GM23338 (cell line): ENCODE measurements around the gene KRAS. TPM values are rescaled to one million over a fixed set of nuclear protein-coding genes. Genes with fewer than 3 reads are reported as not detected.

Experiments
- ATAC-seq: fragments of 200-7000 bp; cut with Tn5 transposase; 3 replicates; pipeline ENCODE4 v1.9.1; 2020
- DNase-seq: peaks from one replicate; pipeline ENCODE4 v3.0.0-alpha.2; 2015; ENCODE audit warnings: low spot score
- H2AFZ ChIP-seq: fragments of 200-600 bp; sonication (generic); 2 replicates; pipeline ENCODE4 v1.8.0; 2016; ENCODE audit warnings: antibody characterized with exemption, mild to moderate bottlenecking, moderate library complexity
- H3F3A ChIP-seq: fragments of 200-600 bp; sonication (generic); replicated peaks from 2 replicates; pipeline ENCODE4 v1.8.0; 2017; ENCODE audit warnings: antibody characterized with exemption, mixed run types, low read depth
- H3K27ac ChIP-seq: fragments of 200-600 bp; sonication (generic); 2 replicates; pipeline ENCODE4 v1.6.1; 2016; ENCODE audit warnings: low read depth
- H3K27me3 ChIP-seq: fragments of 200-600 bp; sonication (generic); 2 replicates; pipeline ENCODE4 v1.8.0; 2016; ENCODE audit warnings: mild to moderate bottlenecking, mixed run types, moderate library complexity; ENCODE audit not compliant: insufficient read depth
- H3K36me3 ChIP-seq: fragments of 200-600 bp; sonication (generic); 2 replicates; pipeline ENCODE4 v1.8.0; 2016; ENCODE audit warnings: mild to moderate bottlenecking; ENCODE audit not compliant: insufficient read depth
- H3K4me1 ChIP-seq: fragments of 200-600 bp; sonication (generic); 2 replicates; pipeline ENCODE4 v1.8.0; 2016; ENCODE audit warnings: mild to moderate bottlenecking, moderate library complexity; ENCODE audit not compliant: insufficient read depth
- H3K4me2 ChIP-seq: fragments of 200-600 bp; sonication (generic); 2 replicates; pipeline ENCODE4 v1.7.1; 2017; ENCODE audit warnings: mixed run types
- H3K4me3 ChIP-seq: fragments of 200-600 bp; sonication (generic); 2 replicates; pipeline ENCODE4 v1.6.1; 2016; ENCODE audit warnings: mixed run types
- H3K79me2 ChIP-seq: fragments of 200-600 bp; sonication (generic); replicated peaks from 2 replicates; pipeline ENCODE4 v1.8.0; 2017; ENCODE audit warnings: mild to moderate bottlenecking; ENCODE audit not compliant: insufficient read depth
- H3K9me2 ChIP-seq: fragments of 200-600 bp; sonication (generic); 2 replicates; pipeline ENCODE4 v1.8.0; 2017; ENCODE audit not compliant: insufficient read depth
- H4K20me1 ChIP-seq: fragments of 200-600 bp; sonication (generic); replicated peaks from 2 replicates; pipeline ENCODE4 v1.8.0; 2017; ENCODE audit warnings: mild to moderate bottlenecking; ENCODE audit not compliant: insufficient read depth
- H3K27ac Mint-ChIP-seq: 2 replicates; pipeline ENCODE4 v1.8.0; 2020; ENCODE audit warnings: inconsistent platforms, mild to moderate bottlenecking, moderate library complexity, mixed read lengths
- H3K27me3 Mint-ChIP-seq: 3 replicates; pipeline ENCODE4 v1.8.0; 2022; ENCODE audit warnings: low read depth, mild to moderate bottlenecking, moderate library complexity, mixed read lengths, inconsistent platforms; ENCODE audit not compliant: insufficient read depth, poor library complexity
- H3K36me3 Mint-ChIP-seq: 3 replicates; pipeline ENCODE4 v1.8.0; 2021; ENCODE audit warnings: low read depth, mild to moderate bottlenecking, inconsistent platforms, moderate library complexity, mixed read lengths
- H3K4me1 Mint-ChIP-seq: 3 replicates; pipeline ENCODE4 v1.8.0; 2020; ENCODE audit warnings: mild to moderate bottlenecking, inconsistent platforms, mixed read lengths
- H3K4me3 Mint-ChIP-seq: 3 replicates; pipeline ENCODE4 v1.8.0; 2021; ENCODE audit warnings: moderate library complexity, mild to moderate bottlenecking, inconsistent platforms, mixed read lengths
- H3K9me3 Mint-ChIP-seq: 3 replicates; pipeline ENCODE4 v1.8.0; 2020; ENCODE audit warnings: moderate library complexity, mild to moderate bottlenecking, inconsistent platforms, mixed read lengths
- CREB1 ChIP-seq: fragments of 250-450 bp; sonication (Bioruptor Pico); IDR thresholded peaks from 2 replicates; pipeline ENCODE4 v1.5.0; 2020; ENCODE audit warnings: low read depth, mild to moderate bottlenecking, moderate library complexity
- CTCF ChIP-seq, 2 experiments: fragments of 200-600 bp in 1 of 2; sonication (generic) in 1 of 2; conservative IDR thresholded peaks; 2 replicates each; pipeline versions ENCODE4 v1.5.1 to v1.6.1; 2016 to 2017; ENCODE audit warnings: antibody characterized with exemption in 2 of 2, low read depth in 2 of 2, mild to moderate bottlenecking in 2 of 2, moderate library complexity in 1 of 2
- EZH2 ChIP-seq: fragments of 200-600 bp; sonication (generic); IDR thresholded peaks from one replicate; pipeline ENCODE4 v1.8.0; 2017; ENCODE audit warnings: antibody characterized with exemption, mild to moderate bottlenecking, low read depth; ENCODE audit not compliant: unreplicated experiment
- EZH2phosphoT487 ChIP-seq: fragments of 200-600 bp; sonication (generic); IDR thresholded peaks from one replicate; pipeline ENCODE4 v1.8.1; 2018; ENCODE audit warnings: antibody characterized with exemption; ENCODE audit not compliant: unreplicated experiment
- JUNB ChIP-seq: IDR thresholded peaks from one replicate; pipeline ENCODE4 v1.6.1; 2016; ENCODE audit warnings: antibody characterized with exemption; ENCODE audit not compliant: unreplicated experiment
- NANOG ChIP-seq: IDR thresholded peaks from 2 replicates; pipeline ENCODE4 v1.6.1; 2016; ENCODE audit warnings: antibody characterized with exemption, borderline replicate concordance
- POLR2AphosphoS5 ChIP-seq: IDR thresholded peaks from 2 replicates; pipeline ENCODE4 v1.6.1; 2016; ENCODE audit warnings: antibody characterized with exemption, low read depth
- STAT1 ChIP-seq: IDR thresholded peaks from one replicate; pipeline ENCODE4 v1.6.1; 2016; ENCODE audit warnings: antibody characterized with exemption; ENCODE audit not compliant: unreplicated experiment
- ZNF114 ChIP-seq: fragments of 250-450 bp; sonication (Bioruptor Pico); IDR thresholded peaks from 2 replicates; pipeline ENCODE4 v1.5.0; 2020; ENCODE audit warnings: mild to moderate bottlenecking, moderate library complexity
- ZNF331 ChIP-seq: fragments of 250-450 bp; sonication (Bioruptor Pico); IDR thresholded peaks from 2 replicates; pipeline ENCODE4 v1.5.0; 2020; ENCODE audit warnings: low read depth, mild to moderate bottlenecking, moderate library complexity
- polyA plus RNA-seq: library from polyadenylated mRNA; unstranded; fragments of >200 nt; fragmentation: Nextera tagmentation; extraction: Ambion mirVana; gene quantifications from 2 replicates; pipeline ENCODE4 v1.2.1, GENCODE V29; 2016
- total RNA-seq: library from RNA; depleted of rRNA; stranded (reverse); fragments of >200 nt; shearing (Covaris generic); gene quantifications from 2 replicates; pipeline ENCODE4 v1.2.3, GENCODE V29; 2014
- TF ChIP-seq, protein P1 (sequence below): IDR thresholded peaks from one replicate; pipeline ENCODE4 v1.6.1; 2018; ENCODE audit warnings: antibody characterized with exemption; ENCODE audit not compliant: unreplicated experiment
- TF ChIP-seq, protein P2 (sequence below): IDR thresholded peaks from 2 replicates; pipeline ENCODE4 v1.6.1; 2016; ENCODE audit warnings: antibody characterized with exemption
- TF ChIP-seq, protein P3 (sequence below): fragments of 250-450 bp; sonication (Bioruptor Pico); IDR thresholded peaks from 2 replicates; pipeline ENCODE4 v1.5.0; 2020; ENCODE audit warnings: mild to moderate bottlenecking, moderate library complexity

The KRAS gene
- total and polyA plus RNA-seq, 2 experiments from 2014 or later, result 54.7 to 131 TPM

- H4K20me1 ChIP-seq, result no peaks in the 10 kb centered on the region
- Mint-ChIP-seq H3K36me3 (no peaks in the 10 kb centered on the region), H3K9me3 (peaks cover 2% of the 10 kb centered on the region; the same call in 1 of the 3 replicates), H3K4me1 (no peaks in the 10 kb centered on the region), H3K27ac (no peak overlapping the region), H3K4me3 (no peak overlapping the region), H3K27me3 (no peaks in the 10 kb centered on the region)
- DNase-seq, result no peak
- TF ChIP-seq, protein P1, sequence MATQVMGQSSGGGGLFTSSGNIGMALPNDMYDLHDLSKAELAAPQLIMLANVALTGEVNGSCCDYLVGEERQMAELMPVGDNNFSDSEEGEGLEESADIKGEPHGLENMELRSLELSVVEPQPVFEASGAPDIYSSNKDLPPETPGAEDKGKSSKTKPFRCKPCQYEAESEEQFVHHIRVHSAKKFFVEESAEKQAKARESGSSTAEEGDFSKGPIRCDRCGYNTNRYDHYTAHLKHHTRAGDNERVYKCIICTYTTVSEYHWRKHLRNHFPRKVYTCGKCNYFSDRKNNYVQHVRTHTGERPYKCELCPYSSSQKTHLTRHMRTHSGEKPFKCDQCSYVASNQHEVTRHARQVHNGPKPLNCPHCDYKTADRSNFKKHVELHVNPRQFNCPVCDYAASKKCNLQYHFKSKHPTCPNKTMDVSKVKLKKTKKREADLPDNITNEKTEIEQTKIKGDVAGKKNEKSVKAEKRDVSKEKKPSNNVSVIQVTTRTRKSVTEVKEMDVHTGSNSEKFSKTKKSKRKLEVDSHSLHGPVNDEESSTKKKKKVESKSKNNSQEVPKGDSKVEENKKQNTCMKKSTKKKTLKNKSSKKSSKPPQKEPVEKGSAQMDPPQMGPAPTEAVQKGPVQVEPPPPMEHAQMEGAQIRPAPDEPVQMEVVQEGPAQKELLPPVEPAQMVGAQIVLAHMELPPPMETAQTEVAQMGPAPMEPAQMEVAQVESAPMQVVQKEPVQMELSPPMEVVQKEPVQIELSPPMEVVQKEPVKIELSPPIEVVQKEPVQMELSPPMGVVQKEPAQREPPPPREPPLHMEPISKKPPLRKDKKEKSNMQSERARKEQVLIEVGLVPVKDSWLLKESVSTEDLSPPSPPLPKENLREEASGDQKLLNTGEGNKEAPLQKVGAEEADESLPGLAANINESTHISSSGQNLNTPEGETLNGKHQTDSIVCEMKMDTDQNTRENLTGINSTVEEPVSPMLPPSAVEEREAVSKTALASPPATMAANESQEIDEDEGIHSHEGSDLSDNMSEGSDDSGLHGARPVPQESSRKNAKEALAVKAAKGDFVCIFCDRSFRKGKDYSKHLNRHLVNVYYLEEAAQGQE, result no peak
- TF ChIP-seq STAT1 (no peak), ZNF114 (CRISPR knock-in tag) (no peak), JUNB (no peak), EZH2 (no peak), NANOG (no peak), POLR2AphosphoS5 (no peak), EZH2phosphoT487 (no peak), ZNF331 (CRISPR knock-in tag) (no peak), CREB1 (CRISPR knock-in tag) (no peak), CTCF (conservative IDR thresholded peaks at IDR 0.05; ENCODE audit: low read depth in 2 of 2) (no peak)
- TF ChIP-seq, protein P2, sequence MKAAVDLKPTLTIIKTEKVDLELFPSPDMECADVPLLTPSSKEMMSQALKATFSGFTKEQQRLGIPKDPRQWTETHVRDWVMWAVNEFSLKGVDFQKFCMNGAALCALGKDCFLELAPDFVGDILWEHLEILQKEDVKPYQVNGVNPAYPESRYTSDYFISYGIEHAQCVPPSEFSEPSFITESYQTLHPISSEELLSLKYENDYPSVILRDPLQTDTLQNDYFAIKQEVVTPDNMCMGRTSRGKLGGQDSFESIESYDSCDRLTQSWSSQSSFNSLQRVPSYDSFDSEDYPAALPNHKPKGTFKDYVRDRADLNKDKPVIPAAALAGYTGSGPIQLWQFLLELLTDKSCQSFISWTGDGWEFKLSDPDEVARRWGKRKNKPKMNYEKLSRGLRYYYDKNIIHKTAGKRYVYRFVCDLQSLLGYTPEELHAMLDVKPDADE, result no peak
- TF ChIP-seq, protein P3, sequence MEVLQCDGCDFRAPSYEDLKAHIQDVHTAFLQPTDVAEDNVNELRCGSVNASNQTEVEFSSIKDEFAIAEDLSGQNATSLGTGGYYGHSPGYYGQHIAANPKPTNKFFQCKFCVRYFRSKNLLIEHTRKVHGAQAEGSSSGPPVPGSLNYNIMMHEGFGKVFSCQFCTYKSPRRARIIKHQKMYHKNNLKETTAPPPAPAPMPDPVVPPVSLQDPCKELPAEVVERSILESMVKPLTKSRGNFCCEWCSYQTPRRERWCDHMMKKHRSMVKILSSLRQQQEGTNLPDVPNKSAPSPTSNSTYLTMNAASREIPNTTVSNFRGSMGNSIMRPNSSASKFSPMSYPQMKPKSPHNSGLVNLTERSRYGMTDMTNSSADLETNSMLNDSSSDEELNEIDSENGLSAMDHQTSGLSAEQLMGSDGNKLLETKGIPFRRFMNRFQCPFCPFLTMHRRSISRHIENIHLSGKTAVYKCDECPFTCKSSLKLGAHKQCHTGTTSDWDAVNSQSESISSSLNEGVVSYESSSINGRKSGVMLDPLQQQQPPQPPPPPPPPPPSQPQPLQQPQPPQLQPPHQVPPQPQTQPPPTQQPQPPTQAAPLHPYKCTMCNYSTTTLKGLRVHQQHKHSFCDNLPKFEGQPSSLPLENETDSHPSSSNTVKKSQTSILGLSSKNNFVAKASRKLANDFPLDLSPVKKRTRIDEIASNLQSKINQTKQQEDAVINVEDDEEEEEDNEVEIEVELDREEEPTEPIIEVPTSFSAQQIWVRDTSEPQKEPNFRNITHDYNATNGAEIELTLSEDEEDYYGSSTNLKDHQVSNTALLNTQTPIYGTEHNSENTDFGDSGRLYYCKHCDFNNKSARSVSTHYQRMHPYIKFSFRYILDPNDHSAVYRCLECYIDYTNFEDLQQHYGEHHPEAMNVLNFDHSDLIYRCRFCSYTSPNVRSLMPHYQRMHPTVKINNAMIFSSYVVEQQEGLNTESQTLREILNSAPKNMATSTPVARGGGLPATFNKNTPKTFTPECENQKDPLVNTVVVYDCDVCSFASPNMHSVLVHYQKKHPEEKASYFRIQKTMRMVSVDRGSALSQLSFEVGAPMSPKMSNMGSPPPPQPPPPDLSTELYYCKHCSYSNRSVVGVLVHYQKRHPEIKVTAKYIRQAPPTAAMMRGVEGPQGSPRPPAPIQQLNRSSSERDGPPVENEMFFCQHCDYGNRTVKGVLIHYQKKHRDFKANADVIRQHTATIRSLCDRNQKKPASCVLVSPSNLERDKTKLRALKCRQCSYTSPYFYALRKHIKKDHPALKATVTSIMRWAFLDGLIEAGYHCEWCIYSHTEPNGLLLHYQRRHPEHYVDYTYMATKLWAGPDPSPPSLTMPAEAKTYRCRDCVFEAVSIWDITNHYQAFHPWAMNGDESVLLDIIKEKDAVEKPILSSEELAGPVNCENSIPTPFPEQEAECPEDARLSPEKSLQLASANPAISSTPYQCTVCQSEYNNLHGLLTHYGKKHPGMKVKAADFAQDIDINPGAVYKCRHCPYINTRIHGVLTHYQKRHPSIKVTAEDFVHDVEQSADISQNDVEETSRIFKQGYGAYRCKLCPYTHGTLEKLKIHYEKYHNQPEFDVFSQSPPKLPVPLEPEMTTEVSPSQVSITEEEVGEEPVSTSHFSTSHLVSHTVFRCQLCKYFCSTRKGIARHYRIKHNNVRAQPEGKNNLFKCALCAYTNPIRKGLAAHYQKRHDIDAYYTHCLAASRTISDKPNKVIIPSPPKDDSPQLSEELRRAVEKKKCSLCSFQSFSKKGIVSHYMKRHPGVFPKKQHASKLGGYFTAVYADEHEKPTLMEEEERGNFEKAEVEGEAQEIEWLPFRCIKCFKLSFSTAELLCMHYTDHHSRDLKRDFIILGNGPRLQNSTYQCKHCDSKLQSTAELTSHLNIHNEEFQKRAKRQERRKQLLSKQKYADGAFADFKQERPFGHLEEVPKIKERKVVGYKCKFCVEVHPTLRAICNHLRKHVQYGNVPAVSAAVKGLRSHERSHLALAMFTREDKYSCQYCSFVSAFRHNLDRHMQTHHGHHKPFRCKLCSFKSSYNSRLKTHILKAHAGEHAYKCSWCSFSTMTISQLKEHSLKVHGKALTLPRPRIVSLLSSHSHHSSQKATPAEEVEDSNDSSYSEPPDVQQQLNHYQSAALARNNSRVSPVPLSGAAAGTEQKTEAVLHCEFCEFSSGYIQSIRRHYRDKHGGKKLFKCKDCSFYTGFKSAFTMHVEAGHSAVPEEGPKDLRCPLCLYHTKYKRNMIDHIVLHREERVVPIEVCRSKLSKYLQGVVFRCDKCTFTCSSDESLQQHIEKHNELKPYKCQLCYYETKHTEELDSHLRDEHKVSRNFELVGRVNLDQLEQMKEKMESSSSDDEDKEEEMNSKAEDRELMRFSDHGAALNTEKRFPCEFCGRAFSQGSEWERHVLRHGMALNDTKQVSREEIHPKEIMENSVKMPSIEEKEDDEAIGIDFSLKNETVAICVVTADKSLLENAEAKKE, result no peak
- H3F3A ChIP-seq, result no peaks in the 10 kb centered on the region
- ATAC-seq, result no peak
- no peaks in the 10 kb centered on the region for H3K27me3 ChIP-seq
- H3K4me1 ChIP-seq, result no peaks in the 10 kb centered on the region
- no peak overlapping the region for H2AFZ ChIP-seq
- H3K4me2 ChIP-seq, result no peak overlapping the region
- no peak overlapping the region for H3K4me3 ChIP-seq
- H3K36me3 ChIP-seq, result peaks cover 1% of the 10 kb centered on the region; the same call in 1 of the 2 replicates
- no peaks in the 10 kb centered on the region for H3K9me2 ChIP-seq
- no peak overlapping the region for H3K27ac ChIP-seq
- no peaks in the 10 kb centered on the region for H3K79me2 ChIP-seq
Observed at GRCh38 chr12:25284024-25284423, 33.3 kb upstream of the KRAS start.
